CD1c-positive myeloid dendritic cell (primary cell): ENCODE data around the gene TXNDC5.
"Not testable (repeated sequence)": the region's sequence is repeated elsewhere in the genome, so short reads cannot be mapped to it uniquely, and the experiment has no call there.

Experiments used
- DNase-seq: peaks from one replicate; pipeline ENCODE4 v3.0.0-alpha.2; 2016; ENCODE audit errors: extremely low spot score

TXNDC5 gene

GRCh38 chr6:7895125-7895423 is 15.5 kb downstream of the TXNDC5 start:
- DNase-seq = no peak

- DNase-seq = no peak
Measured at GRCh38 chr6:7894262-7895124, 16.1 kb downstream of the TXNDC5 start.

- DNase-seq = no peak
Measured at GRCh38 chr6:7893342-7893741, 17.2 kb downstream of the TXNDC5 start.

- not testable (repeated sequence) for DNase-seq
Measured at GRCh38 chr6:7892367-7892766, 18.2 kb downstream of the TXNDC5 start.

- no peak for DNase-seq
Measured at GRCh38 chr6:7891078-7891872, 19.3 kb downstream of the TXNDC5 start.

GRCh38 chr6:7888587-7889357 is 21.8 kb downstream of the TXNDC5 start:
- no peak for DNase-seq

GRCh38 chr6:7887278-7887991 is 23.2 kb downstream of the TXNDC5 start:
- no peak for DNase-seq

GRCh38 chr6:7886132-7886531 is 24.5 kb downstream of the TXNDC5 start:
- DNase-seq = no peak

- DNase-seq = no peak
Measured at GRCh38 chr6:7883381-7883780, 27.2 kb downstream of the TXNDC5 start.

- DNase-seq = no peak
Measured at GRCh38 chr6:7882505-7883257, 27.9 kb downstream of the TXNDC5 start.

GRCh38 chr6:7881765-7882500 is 28.7 kb downstream of the TXNDC5 start:
- no peak for DNase-seq

- no peak for DNase-seq
Measured at GRCh38 chr6:7880718-7881107, 29.9 kb downstream of the TXNDC5 start.

GRCh38 chr6:7879980-7880717 is 30.4 kb downstream of the TXNDC5 start:
- no peak for DNase-seq

GRCh38 chr6:7879579-7879978 is 31.0 kb downstream of the TXNDC5 start:
- no peak for DNase-seq

- DNase-seq = no peak
Measured at GRCh38 chr6:7879043-7879442, 31.5 kb downstream of the TXNDC5 start.

GRCh38 chr6:7878401-7878964 is 32.1 kb downstream of the TXNDC5 start:
- no peak for DNase-seq

- DNase-seq = no peak
Measured at GRCh38 chr6:7868926-7869325, 41.7 kb downstream of the TXNDC5 start.

GRCh38 chr6:7866526-7866925 is 44.1 kb downstream of the TXNDC5 start:
- no peak for DNase-seq

- DNase-seq = no peak
Measured at GRCh38 chr6:7865781-7866180, 44.8 kb downstream of the TXNDC5 start.
